ENCODE results near the gene RASSF4.

The RASSF4 gene

DNA sequence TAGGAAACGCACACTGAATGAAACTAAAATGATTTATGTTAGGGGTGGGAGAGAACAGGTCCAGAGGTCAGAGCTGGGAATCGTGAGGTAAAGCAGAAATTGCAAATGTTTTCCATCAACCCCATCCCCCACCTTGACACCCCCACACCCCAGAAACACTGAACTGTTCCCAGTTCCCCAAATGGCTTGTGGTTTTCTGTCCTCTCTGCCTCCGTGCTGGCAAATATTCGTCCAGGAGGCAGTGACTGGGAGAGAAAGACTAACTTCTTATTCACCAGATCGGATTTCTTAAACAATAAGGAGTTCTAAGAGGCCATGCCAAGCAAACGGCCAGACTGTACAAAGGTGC, 730 bp upstream of the RASSF4 start:
- in situ Hi-C loops (cut with MboI; ENCODE audit: low pct_unique_long_range_greater_than_20kb, low sequenced_read_pairs), result no loop called here
- DNase-seq, result no peak

DNA sequence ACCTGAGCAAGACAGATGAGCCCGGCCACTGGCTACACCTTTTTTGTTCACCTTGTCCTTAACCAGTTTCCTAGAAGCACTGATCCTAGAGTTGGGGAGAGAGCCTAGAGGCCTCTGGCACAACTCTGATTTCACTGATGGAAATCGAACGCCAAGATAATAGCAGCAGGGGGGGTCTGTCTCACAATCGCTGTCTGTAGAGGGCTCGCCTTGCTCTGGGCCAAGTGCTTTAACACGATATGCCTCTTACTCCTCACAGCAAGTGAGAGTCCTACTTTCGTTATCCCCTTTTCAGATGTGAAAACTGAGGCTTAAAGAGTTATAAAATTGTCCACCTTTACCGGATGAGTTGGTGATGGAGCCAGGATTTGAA, 472 bp downstream of the RASSF4 start:
- DNase-seq, result no peak
- in situ Hi-C loops (cut with MboI; ENCODE audit: low pct_unique_long_range_greater_than_20kb, low sequenced_read_pairs), result no loop called here

DNA sequence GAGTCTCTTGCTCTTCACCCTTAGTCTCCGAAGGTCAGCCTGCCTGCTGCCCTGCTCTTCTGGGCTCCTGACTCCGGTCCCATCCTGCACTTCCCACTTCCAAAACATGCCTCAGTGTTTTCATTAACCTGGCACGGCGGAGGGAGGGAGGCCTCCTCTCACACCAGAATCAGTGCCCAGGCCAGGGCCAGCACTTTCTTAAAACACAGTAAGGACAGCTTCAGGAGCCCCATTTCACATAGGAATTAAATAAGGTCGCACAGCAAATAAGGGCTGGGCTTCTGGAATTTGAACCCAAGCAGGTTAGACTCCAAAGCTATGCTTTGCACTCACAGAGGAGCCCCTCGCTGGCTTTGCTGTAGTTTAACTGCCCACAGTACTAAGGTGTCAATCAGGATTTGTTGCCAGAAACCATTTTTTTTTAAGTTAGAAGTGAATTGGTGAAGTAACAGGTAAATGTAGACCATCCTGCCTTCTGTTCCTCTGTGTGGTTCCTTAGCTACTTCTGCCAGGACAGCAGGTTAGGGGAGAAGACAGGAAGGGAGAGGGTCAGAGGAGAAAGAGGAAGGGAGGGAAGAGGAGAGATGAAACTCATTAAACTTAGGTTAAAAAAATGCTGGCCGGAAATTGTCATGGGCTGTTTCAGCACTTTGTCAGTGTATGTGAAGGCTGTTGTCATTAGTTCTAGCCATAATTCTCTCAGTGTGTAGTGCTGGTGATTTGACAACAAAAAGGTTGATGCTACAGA, 1.1 kb downstream of the RASSF4 start:
- peak; percentile 84 for DNase-seq
- in situ Hi-C loops (cut with MboI; ENCODE audit: low pct_unique_long_range_greater_than_20kb, low sequenced_read_pairs), result no loop called here

DNA sequence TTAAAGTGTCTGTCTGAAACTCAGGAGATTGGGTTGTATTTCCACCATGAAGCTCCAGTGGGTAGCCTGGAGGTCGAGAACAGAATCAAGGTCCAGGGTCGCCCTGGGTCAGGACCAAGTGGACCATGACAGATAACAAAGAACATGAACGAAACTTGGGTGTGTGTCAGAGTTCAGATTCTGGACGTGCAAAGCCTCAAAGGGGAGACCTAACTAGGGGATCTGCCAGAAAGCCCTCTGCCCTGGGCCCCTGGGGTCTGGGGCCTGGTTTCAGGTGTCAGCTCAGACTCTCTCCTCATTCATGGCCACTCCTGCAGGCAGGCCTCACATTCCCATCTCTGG, 1.6 kb downstream of the RASSF4 start:
- in situ Hi-C loops (cut with MboI; ENCODE audit: low pct_unique_long_range_greater_than_20kb, low sequenced_read_pairs), result no loop called here
- no peak for DNase-seq

DNA sequence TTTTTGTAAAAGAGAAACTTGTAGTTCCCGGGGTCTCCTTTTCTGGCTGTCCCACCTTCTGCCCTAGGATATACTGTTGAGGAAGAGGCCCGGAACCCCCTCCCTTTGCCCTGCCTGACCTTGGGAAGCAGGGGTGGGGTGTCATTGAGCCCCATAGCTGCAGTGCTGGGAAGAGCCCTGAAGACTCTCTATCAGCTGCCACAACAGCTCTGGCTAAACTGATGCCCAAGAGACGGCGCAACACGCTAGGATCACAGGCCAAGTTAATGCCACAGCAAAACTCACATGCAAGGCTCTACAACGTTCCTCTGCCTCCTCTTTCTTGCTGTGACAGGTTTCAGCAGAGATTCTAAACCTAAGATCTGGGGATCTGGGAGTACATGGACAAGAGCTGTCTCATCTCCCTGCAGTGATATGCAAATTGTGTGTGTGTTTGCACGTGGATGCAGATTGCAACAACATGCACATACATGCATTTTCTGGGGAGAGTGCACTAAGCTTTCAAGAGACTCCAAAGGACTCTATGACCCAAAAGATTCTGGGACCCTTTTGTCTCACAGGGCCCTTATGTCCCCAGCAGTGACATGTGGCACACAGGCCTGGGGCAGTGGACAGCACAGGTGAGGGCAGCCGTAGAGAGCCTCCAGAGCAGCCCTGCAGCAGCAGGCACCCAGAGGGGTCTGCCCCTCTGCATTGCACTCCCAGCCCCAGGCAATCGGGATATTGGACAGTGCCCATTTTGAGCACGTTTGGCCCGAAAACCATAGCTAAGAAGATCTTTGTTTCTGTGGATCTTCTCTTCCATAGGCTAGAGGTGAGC, 2.5 kb downstream of the RASSF4 start:
- in situ Hi-C loops (cut with MboI; ENCODE audit: low pct_unique_long_range_greater_than_20kb, low sequenced_read_pairs), result no loop called here
- no peak for DNase-seq

DNA sequence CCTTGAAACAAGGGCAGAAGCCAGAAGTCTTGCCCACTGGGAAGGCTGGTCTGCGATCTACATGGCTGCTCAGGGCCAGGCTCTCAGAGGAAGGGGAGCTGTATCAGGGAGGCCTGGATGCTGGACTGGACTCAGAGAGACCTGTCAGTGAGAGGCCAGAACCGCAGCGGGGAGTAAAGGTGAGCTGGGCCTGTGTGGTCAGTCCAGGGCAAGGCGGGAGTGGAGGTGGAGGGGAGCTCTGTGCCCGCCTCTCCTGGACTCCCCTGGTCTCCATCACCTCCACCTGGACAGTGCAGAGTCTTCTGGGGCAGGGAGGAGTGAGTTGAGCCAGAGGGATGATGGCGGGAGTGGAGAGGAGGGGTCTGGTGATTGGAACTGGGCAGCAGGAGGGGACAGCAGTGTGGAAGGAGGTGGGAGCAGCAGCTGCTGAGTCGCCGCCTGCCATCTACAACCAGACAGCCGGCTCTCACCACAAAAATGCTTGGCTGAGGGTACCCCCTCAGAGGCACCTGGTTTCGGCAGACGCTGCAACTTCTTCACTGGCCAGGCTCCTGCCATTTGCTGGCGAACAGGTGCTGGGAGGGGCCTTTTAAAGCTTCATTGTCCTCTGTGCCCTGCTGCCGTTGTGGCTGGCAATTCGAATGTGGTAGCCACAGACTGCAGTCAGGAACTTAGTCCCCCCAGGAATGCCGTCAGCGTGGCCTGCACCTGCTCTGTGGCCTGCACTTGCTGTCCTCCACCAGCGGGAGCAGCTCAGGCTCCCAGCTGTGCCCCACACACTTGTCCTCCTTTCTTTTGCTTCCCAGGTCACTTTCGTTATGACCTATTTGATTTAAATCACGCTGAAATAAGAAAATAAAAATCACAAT, 3.5 kb downstream of the RASSF4 start:
- DNase-seq, result no peak
- in situ Hi-C loops (cut with MboI; ENCODE audit: low pct_unique_long_range_greater_than_20kb, low sequenced_read_pairs), result no loop called here

DNA sequence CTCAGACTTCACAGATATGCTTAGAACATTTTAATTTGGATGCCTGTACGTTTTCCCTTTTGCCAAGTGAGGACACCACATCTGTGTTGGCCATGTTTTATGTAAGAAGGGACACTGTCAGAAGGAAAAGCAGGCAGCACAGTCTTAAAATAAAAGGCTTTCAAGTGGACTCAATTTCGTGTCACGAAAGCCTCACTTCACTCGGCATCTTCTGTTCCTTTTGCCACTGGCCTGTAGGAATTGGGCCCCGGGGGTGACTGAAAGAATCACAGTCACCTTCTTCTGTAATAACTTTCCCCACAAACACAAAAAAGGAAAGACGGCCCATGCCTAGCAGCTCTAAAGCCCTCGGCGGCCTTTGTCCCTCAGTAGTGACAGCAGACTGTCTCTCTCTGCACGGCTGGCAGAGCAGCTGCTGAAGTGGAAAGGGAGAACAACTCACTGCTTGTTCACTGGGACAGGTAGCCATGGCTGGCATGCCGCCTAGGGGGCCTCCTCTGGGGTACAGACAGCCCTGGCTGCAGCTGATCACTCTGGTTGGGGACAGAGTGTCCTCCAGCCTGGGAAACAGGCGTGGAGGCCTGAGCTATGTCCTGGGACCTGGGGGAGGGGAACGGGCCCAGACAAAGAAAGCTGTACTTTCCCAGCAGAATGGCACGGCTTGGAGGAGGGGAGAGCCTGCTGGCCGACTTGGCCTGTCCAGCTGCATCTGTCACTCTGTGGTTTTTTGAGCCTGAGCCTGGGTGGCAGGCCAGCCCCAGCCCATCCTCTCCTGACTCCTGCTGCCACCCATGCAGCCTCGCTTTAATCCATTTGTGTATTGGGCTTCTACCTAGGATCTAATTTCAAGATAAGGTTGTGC, 4.4 kb downstream of the RASSF4 start:
- peak; percentile 59 for DNase-seq
- in situ Hi-C loops (cut with MboI; ENCODE audit: low pct_unique_long_range_greater_than_20kb, low sequenced_read_pairs), result no loop called here

DNA sequence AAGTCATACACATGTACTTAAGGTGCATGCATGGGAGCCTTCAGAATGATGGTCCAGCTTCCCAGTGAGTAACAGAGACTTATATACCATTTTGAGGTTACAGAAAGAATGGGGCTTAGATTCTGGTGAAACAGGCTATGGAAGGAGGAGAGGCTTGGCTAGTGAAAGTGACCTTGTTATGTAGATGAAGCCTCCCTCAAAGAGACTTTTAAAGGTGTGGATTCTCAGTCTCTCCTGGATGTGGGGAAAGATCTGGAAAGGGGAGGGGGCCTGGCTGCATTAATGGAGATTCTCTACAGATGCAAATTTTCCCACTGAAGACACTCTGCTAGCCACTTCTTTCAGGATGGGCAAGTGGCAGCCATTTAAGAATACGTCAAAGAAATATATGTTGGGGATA, 5.5 kb downstream of the RASSF4 start:
- no peak for DNase-seq
- in situ Hi-C loops (cut with MboI; ENCODE audit: low pct_unique_long_range_greater_than_20kb, low sequenced_read_pairs), result no loop called here

DNA sequence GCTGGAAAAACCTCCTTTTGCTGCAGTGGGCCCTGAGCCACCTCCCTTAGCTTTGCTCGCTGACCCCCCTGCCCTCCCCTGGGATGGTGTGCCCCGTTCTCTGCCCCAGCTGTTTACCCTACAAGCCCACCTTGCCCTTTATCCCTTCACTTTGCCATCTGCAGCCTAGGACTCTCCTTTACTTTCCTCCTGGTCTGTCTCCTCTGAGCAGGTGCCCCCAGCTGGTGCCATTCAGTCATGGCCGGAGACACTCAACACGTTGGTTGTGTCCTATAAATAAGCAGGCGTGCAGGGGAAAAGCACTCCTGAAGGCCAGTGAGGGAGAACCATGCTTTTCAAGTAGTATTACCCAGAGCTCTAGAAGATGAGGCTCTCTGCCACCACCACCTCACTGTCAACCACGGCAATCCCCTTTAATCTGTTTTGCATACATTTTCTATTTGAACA, 6.1 kb downstream of the RASSF4 start:
- no peak for DNase-seq
- in situ Hi-C loops (cut with MboI; ENCODE audit: low pct_unique_long_range_greater_than_20kb, low sequenced_read_pairs), result no loop called here

DNA sequence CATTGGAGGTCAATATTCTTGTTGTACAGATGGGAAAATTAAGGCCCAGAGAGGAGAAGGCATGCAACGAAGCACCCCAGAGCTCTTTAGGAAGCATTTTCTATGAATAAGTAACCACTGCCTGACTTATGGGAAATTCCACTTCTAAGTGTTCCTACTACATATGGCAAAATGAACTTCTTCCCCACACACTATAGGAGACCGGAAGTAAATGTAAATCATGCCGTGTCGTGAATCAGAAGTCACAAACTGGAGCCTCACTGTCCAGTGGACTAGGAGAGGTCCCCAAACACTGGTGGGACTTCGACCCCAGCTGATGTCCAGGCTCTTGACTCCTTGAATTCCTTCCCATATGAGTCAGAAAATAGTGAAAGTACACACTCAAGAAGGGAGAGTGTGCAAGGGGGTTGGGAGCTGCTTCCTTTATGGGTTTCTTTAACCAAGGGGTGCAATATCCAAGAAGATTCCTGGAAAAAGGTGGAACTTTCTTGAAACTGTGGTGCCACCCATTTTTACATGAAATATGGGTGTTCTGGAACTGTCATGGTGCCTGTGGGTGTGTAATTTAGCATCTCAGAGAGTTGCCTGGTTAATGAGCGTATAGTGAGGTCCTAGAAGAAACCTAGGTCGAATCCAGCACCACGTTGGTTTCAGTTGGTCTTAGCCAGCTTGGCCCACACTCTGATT, 6.7 kb downstream of the RASSF4 start:
- no peak for DNase-seq
- in situ Hi-C loops (cut with MboI; ENCODE audit: low pct_unique_long_range_greater_than_20kb, low sequenced_read_pairs), result no loop called here

DNA sequence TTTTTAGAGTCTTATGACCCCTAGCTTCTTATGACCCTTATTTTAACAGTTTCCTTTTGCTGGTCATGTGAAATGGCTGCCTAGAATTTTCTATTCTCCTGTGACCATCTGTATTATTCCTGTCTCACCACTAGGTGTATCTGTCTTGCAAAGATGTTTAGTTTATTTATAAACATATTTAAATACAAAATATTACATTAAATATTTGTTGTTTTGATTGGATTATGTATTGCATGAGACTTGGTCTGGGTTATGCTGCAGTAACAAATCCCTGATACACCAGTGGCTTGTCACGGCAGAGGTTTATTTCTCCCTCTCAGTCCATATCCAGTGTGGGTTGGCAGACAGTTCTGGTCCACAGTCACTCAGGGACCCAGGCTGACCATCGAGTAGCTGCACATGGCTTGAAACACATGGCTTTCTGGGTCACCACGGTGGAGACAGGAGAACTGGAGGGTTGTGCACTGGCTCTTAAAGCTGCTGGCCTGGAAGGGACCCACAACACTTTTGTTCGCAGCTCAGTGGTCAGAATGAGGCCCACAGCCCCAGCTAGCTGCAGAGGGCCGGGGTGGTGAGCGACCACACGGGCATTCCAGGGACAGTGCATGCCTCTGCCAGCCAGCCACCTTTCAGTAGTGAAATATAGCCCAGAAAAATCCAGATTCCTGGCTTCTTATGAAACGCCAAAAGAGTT, 7.4 kb downstream of the RASSF4 start:
- in situ Hi-C loops (cut with MboI; ENCODE audit: low pct_unique_long_range_greater_than_20kb, low sequenced_read_pairs), result no loop called here
- no peak for DNase-seq

DNA sequence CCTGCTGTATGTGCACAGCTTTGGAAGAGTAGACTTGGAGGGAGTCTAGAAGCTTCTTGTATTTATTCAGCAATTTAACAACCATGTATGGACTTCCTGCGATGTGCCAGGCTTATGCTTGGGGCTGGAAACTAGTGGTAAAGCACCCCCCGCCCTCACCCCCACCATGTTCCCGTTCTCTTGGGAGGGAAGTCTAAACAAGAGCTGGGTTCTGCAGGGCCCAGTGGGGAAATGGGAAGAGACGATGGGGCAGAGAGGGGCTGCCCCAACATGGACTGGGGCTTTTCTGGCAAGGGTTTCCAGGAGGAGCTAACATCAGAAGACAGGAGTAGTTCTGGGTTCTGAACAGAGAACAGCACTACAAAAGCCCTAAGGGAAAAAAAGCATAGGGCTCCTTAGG, 8.0 kb downstream of the RASSF4 start:
- DNase-seq, result no peak
- in situ Hi-C loops (cut with MboI; ENCODE audit: low pct_unique_long_range_greater_than_20kb, low sequenced_read_pairs), result no loop called here

DNA sequence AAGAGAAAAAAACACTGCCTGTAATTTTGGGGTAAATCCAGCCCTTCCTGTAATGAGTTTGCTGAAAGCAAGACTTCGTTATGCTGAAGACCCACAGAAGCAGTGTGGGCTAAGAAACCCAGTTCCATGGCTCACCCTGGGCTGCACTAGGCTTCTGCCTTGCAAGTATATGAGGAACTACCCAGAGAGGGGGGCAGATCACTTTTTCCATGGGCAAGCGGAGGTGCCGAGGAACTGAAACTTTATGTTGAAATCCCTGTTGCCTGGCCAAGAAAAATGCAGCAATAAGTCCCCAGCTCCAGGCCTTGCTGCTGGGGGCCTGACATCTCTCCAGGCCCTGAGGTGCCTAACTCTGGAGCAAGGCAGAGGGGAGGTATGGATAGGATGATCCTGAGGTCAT, 8.5 kb downstream of the RASSF4 start:
- peak; percentile 90 for DNase-seq
- in situ Hi-C loops (cut with MboI; ENCODE audit: low pct_unique_long_range_greater_than_20kb, low sequenced_read_pairs), result no loop called here

DNA sequence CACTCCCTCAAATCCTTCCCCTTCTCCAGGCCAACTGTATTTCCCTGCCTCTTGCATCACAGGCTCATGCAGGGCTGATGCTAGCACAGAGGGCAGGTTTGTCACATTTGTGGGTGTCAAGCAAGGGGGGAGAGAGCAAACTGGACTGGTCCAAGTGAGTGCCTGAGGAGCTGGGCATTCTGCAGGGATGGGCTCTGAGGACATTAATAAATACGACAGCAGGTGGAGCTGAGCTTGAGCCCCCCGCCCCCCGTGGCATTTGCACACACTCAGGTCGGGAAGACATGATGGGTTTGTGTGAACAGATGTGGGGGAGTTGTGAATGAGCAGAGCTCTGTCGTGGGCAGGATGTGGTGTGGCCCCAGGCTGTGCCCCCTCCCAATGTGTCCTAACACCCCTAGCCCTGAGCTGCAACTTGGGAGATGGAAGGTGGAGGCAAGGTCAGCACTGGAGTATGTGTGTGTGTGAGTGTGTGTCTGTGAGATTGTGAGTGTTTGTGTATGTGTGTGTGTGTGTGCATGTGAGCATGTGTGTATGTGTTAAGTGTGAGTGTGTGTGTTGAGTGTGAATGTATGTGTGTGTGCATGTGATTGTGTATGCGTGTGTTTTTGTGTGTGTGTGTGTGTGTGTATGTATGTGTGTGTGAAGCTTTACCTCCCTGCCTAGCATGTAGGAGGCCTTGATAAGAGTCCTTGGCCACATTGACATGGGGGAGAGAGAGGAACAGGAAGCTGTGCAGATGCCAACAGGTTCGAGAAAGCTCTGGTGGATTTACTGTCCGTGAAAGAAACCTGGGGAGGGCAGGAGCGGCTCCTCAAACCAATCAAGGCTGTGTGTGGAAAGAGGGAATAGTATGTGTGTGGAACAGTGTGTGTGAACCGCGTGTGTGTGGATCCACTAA, 9.1 kb downstream of the RASSF4 start:
- DNase-seq, result peak; percentile 62
- in situ Hi-C loops (cut with MboI; ENCODE audit: low pct_unique_long_range_greater_than_20kb, low sequenced_read_pairs), result no loop called here

DNA sequence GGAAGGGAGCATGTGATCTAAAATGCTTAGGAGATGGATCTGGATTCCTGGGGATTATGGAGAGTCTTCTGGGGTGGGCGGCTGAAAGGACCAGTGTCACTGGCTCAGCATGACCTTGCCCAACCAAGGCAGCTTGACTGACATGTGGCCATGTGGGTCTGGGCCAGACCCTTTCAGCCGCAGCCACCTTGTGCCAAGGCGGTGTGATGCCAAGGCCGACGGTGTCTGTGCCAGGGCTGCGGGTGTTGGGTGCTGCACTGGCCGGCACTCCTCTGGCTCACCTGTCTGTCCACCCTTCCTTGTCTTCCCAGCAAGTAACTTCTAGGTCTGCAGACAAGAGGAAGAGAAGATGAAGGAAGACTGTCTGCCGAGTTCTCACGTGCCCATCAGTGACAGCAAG, 10.3 kb downstream of the RASSF4 start:
- DNase-seq, result no peak
- in situ Hi-C loops (cut with MboI; ENCODE audit: low pct_unique_long_range_greater_than_20kb, low sequenced_read_pairs), result no loop called here

DNA sequence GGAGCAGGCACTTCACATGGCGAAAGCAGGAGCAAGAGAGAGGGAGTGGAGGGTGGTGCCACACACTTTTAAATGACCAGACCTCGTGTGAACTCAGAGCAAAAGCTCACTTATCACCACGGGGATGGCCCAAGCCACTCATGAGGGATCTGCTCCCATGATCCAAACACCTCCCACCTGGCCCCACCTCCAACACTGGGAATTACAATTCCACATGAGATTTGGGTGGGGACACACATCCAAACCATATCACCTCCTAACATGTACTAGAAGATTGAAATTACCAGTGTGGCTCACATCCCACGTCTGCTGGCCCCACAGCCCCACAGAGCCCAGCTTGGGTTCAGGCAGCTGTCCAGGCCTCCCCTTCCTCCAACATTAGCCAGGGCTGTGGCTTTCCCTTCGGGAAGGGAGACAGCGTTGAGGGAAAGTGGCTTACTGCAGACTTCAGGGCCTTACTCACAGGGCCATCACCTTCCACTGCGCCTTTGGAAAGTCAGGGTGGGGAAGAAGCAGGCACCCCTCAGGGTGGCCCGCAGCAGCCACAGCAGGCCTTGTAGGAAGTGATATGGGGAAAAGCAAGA, 11.3 kb downstream of the RASSF4 start:
- no peak for DNase-seq
- in situ Hi-C loops (cut with MboI; ENCODE audit: low pct_unique_long_range_greater_than_20kb, low sequenced_read_pairs), result no loop called here

DNA sequence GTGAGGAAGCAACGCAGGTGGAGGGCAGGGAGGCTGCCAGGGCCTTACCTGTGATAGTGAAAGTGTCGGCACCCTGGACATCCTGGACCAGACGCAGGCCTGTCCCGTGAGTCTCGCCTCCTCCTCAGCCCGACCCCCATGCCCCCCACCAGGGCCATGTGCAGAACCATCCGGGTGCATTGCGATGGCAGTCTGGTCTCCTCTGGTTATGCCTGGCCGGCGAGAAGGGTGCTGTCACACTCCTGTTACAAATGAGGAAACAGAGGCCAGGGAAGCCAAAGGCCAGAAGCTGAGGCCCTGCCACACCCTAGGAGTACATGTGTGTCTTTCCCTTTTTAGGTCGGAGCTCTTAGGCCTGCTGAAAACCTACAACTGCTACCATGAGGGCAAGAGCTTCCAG, 11.8 kb downstream of the RASSF4 start:
- in situ Hi-C loops (cut with MboI; ENCODE audit: low pct_unique_long_range_greater_than_20kb, low sequenced_read_pairs), result no loop called here

More for the DNA sequence above, 11.8 kb downstream of the RASSF4 start:
- DNase-seq, result no peak
